Measurements from ENCODE around the gene APOBEC4.

APOBEC4 gene

GRCh38 chr1:183600136-183600535 is 53.0 kb downstream of the APOBEC4 start:
- Histone ChIP-seq H3K9ac (ENCODE audit: low read depth, low read length) (no peak overlapping the region), H3K4me3 (ENCODE audit: low read length) (no peak overlapping the region), H3K27ac (ENCODE audit: low read depth, low read length) (no peak overlapping the region), H3K36me3 (ENCODE audit: insufficient read depth, low read length) (no peaks in the 10 kb centered on the region), H3K4me1 (ENCODE audit: insufficient read depth, low read length) (no peaks in the 10 kb centered on the region), H3K9me3 (ENCODE audit: insufficient read depth, low read depth, low read length) (no peaks in the 10 kb centered on the region), H3K27me3 (ENCODE audit: insufficient read depth, low read length) (no peaks in the 10 kb centered on the region)
- 89% methylated on average over 3 of the region's 3 CpGs for WGBS

GRCh38 chr1:183598386-183598785 is 54.7 kb downstream of the APOBEC4 start:
- H3K36me3 ChIP-seq (ENCODE audit: insufficient read depth, low read length) = no peaks in the 10 kb centered on the region
- 84% methylated on average over 2 of the region's 2 CpGs for WGBS
- no peak overlapping the region for H3K27ac ChIP-seq (ENCODE audit: low read depth, low read length)
- no peak overlapping the region for H3K9ac ChIP-seq (ENCODE audit: low read depth, low read length)
- no peaks in the 10 kb centered on the region for H3K27me3 ChIP-seq (ENCODE audit: insufficient read depth, low read length)
- H3K4me1 ChIP-seq (ENCODE audit: insufficient read depth, low read length) = no peaks in the 10 kb centered on the region
- no peak overlapping the region for H3K4me3 ChIP-seq (ENCODE audit: low read length)
- H3K9me3 ChIP-seq (ENCODE audit: insufficient read depth, low read depth, low read length) = no peaks in the 10 kb centered on the region

- Histone ChIP-seq H3K27me3 (ENCODE audit: insufficient read depth, low read length) (no peaks in the 10 kb centered on the region), H3K9me3 (ENCODE audit: insufficient read depth, low read depth, low read length) (no peaks in the 10 kb centered on the region), H3K36me3 (ENCODE audit: insufficient read depth, low read length) (no peaks in the 10 kb centered on the region), H3K9ac (ENCODE audit: low read depth, low read length) (no peak overlapping the region), H3K4me3 (ENCODE audit: low read length) (no peak overlapping the region), H3K27ac (ENCODE audit: low read depth, low read length) (no peak overlapping the region), H3K4me1 (ENCODE audit: insufficient read depth, low read length) (no peaks in the 10 kb centered on the region; the same call in 1 of the 2 replicates)
- 89% methylated on average over 5 of the region's 5 CpGs for WGBS
Measured at GRCh38 chr1:183597656-183598347, 55.3 kb downstream of the APOBEC4 start.

GRCh38 chr1:183596500-183596899 is 56.6 kb downstream of the APOBEC4 start:
- Histone ChIP-seq H3K36me3 (ENCODE audit: insufficient read depth, low read length) (no peaks in the 10 kb centered on the region), H3K4me3 (ENCODE audit: low read length) (no peak overlapping the region), H3K27ac (ENCODE audit: low read depth, low read length) (no peak overlapping the region), H3K9ac (ENCODE audit: low read depth, low read length) (no peak overlapping the region), H3K27me3 (ENCODE audit: insufficient read depth, low read length) (no peaks in the 10 kb centered on the region), H3K4me1 (ENCODE audit: insufficient read depth, low read length) (no peaks in the 10 kb centered on the region; the same call in 1 of the 2 replicates), H3K9me3 (ENCODE audit: insufficient read depth, low read depth, low read length) (no peaks in the 10 kb centered on the region)
- 96% methylated on average over 5 of the region's 5 CpGs for WGBS
